Adrenal gland (tissue), 12 donors: ENCODE results near the gene CLSTN1. TPM values are rescaled to one million over a fixed set of nuclear protein-coding genes. Genes with fewer than 3 reads are reported as not detected.
"Not testable (repeated sequence)": the region's sequence is repeated elsewhere in the genome, so short reads cannot be mapped to it uniquely, and the experiment has no call there.

ENCODE experiments used
- DNase-seq, 7 donors: peaks; one replicate each; pipeline ENCODE4 v3.0.0-alpha.2; 2019 to 2020
- H3K27ac ChIP-seq, 5 donors: fragments of 200-600 bp; sonication (generic) in 4 of 5; 1 replicate in 3 of 5; 2 replicates in 2 of 5; pipeline versions ENCODE4 v1.5.1 to v1.8.0; 2016 to 2020; ENCODE audit warnings: mild to moderate bottlenecking in 1 of 5
- H3K27me3 ChIP-seq: fragments of 200-600 bp; 2 replicates; pipeline ENCODE4 v1.8.0; 2021
- H3K36me3 ChIP-seq, 2 donors: fragments of 200-600 bp; replicated peaks in 1 of 2; 1 replicate in 1 of 2; 2 replicates in 1 of 2; pipeline versions ENCODE4 v1.5.1 to v1.8.0; 2018 to 2022
- H3K4me1 ChIP-seq, 2 donors: fragments of 200-600 bp; replicated peaks in 1 of 2; 1 replicate in 1 of 2; 2 replicates in 1 of 2; pipeline versions ENCODE4 v1.5.1 to v1.8.0; 2018 to 2021
- H3K4me3 ChIP-seq, 4 donors: fragments of 200-600 bp; sonication (generic) in 3 of 4; one replicate each; pipeline ENCODE4 v1.5.1; 2016 to 2018
- H3K9me3 ChIP-seq, 3 donors: fragments of 200-600 bp; sonication (generic) in 1 of 3; replicated peaks in 1 of 3; 1 replicate in 2 of 3; 2 replicates in 1 of 3; pipeline versions ENCODE4 v1.5.1 to v1.8.0; 2016 to 2021
- POLR2A ChIP-seq, 2 donors: fragments of 450-650 bp; IDR thresholded peaks; one replicate each; pipeline ENCODE4 v1.6.1; 2017; ENCODE audit warnings: antibody characterized with exemption in 2 of 2, mild to moderate bottlenecking in 2 of 2, moderate library complexity in 1 of 2
- WGBS, 4 donors: extraction: QIAGEN DNeasy Blood & Tissue Kit in 2 of 4; methylation state at CpG; one replicate each; pipeline versions ENCODE4 v1.1.5 to v1.1.7; 2013 to 2017; 5-methylcytosine and 5-hydroxymethylcytosine counted together
- intact Hi-C, 2 donors: fragments of 100-400 bp; cut with DNase I; formaldehyde crosslinking; loops; one replicate each; pipeline versions ENCODE4 v1.14.1 to v1.15.0; 2022 to 2023
- polyA plus RNA-seq, 3 donors: library from polyadenylated mRNA; stranded (reverse); fragments of 200-250 nt in 2 of 3; fragments of 350-450 nt in 1 of 3; fragmentation: Illumina TruSeq in 1 of 3; extraction: RNeasy Lipid Tissue Mini Kit (QIAGEN cat#74804) in 1 of 3; gene quantifications; one replicate each; pipeline ENCODE4 v1.2.3, GENCODE V29; 2013 to 2014
- total RNA-seq, 9 donors: library from RNA; depleted of rRNA in 4 of 9; stranded (reverse); fragments of >200 nt in 4 of 9; fragments of 120-200 nt in 1 of 9; fragmentation: NEBNext Ultra II Directional in 1 of 9; extraction: Animal tissue kit (Norgen Biotek cat#: 25700) in 1 of 9; gene quantifications; one replicate each; pipeline versions ENCODE4 v1.1.0 to v1.2.4, GENCODE V29; 2013 to 2023
- TF ChIP-seq, protein P1 (sequence below), 6 experiments: fragments of 450-650 bp in 4 of 6; fragments of 200-600 bp in 2 of 6; sonication (generic) in 1 of 6; IDR thresholded peaks; 1 replicate in 5 of 6; 2 replicates in 1 of 6; pipeline versions ENCODE4 v1.5.1 to v1.8.0; 2016 to 2021; ENCODE audit warnings: antibody characterized with exemption in 6 of 6, mild to moderate bottlenecking in 2 of 6, moderate library complexity in 1 of 6
- donor health status: healthy with polysubstance abuse.
- donor health status: Bipolar disorder and iron deficiency.
- donor health status: DM: yes; HTN: yes; CAD: no.
- donor health status: DM: no; HTN: no; CAD: no.
- donor health status: DM: no; HTN: no; CAD: no.
- donor health status: DM: yes; HTN: yes; CAD: no.

CLSTN1 gene
- total and polyA plus RNA-seq, 12 donors = 48.8 to 106 (median 77.9) TPM

DNA sequence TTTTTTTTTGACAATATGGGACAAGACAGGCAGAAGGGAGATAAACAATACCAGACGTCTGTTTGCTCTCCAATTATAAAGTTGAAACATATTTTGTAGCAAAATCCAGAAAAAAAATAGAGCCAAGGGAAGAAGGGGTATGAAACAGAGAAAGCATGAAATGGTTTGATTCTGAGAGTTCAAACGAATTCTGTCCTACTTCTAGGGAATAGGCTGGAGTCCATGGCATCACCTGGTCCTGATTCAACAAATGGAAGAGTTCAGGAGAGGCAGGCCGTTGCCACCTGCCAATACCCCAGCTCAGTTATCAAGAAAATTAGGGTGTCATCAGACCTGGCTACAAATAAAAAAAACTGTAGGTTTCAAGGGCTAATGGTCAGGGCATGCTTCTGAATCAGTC, 71.8 kb downstream of the CLSTN1 start:
- WGBS, 4 donors = 33 to 51% (median 47%) methylated on average over 3 of the region's 3 CpGs
- Histone ChIP-seq H3K4me3 (no peak overlapping the region), H3K4me1 (peaks cover 0 to 7% of the 10 kb centered on the region in 2 donors), H3K9me3 (no peaks in the 10 kb centered on the region), H3K27me3 (no peaks in the 10 kb centered on the region), H3K36me3 (peaks cover 0 to 23% of the 10 kb centered on the region in 2 donors), H3K27ac (no peak overlapping the region)
- DNase-seq = no peak
- intact Hi-C loops = no loop called here
- TF ChIP-seq POLR2A (IDR thresholded peaks at IDR 0.05) = no peak
- TF ChIP-seq, protein P1, sequence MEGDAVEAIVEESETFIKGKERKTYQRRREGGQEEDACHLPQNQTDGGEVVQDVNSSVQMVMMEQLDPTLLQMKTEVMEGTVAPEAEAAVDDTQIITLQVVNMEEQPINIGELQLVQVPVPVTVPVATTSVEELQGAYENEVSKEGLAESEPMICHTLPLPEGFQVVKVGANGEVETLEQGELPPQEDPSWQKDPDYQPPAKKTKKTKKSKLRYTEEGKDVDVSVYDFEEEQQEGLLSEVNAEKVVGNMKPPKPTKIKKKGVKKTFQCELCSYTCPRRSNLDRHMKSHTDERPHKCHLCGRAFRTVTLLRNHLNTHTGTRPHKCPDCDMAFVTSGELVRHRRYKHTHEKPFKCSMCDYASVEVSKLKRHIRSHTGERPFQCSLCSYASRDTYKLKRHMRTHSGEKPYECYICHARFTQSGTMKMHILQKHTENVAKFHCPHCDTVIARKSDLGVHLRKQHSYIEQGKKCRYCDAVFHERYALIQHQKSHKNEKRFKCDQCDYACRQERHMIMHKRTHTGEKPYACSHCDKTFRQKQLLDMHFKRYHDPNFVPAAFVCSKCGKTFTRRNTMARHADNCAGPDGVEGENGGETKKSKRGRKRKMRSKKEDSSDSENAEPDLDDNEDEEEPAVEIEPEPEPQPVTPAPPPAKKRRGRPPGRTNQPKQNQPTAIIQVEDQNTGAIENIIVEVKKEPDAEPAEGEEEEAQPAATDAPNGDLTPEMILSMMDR (IDR thresholded peaks at IDR 0.05) = no peak

DNA sequence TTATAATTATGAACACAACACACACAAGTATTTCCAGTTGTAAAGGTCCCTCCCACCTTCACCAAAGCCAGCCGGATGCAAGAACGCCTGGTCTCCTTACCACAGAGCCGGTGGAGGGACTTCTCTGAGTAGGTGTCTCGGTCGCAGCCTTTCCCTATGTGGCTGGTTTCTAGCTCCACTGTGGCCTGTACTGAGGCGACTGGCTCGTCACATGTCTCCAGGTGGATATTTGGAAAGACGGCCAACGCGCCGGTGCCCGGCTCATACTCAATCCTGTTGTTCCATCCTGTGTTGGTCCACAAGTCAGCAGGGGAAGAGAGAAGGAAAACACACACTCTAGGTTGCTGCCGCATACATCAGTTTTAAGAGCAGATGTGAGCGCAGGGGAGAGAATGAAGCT, 74.4 kb downstream of the CLSTN1 start:
- no peak for DNase-seq
- H3K4me3 ChIP-seq = no peak overlapping the region
- 95 to 98% (median 96%) methylated on average over 14 of the region's 14 CpGs for WGBS, 4 donors
- TF ChIP-seq, protein P1 (IDR thresholded peaks at IDR 0.05) = no peak
- no peak for TF ChIP-seq POLR2A (IDR thresholded peaks at IDR 0.05)
- H3K27ac ChIP-seq = no peak overlapping the region
- intact Hi-C loops = no loop called here
- no peaks in the 10 kb centered on the region for H3K27me3 ChIP-seq
- no peaks in the 10 kb centered on the region for H3K9me3 ChIP-seq
- H3K4me1 ChIP-seq = peaks cover 0 to 7% of the 10 kb centered on the region in 2 donors
- peaks cover 0 to 26% of the 10 kb centered on the region in 2 donors for H3K36me3 ChIP-seq

DNA sequence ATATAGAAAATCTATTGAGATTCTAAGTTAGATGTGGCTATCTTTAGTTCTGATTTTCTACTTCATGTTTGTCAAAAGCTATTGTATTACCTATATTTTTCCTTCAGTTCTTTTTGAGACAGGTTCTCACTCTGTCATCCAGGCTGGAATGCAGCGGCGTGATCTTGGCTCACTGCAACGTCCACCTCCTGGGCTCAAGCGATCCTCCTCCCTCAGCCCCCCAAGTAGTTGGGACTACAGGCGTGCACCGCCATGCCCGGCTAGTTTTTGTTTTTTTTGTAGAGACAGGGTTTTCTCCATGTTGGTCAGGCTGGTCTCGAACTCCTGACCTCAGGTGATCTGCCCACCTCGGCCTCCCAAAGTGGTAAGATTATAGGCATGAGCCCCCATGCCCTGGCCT, 75.4 kb downstream of the CLSTN1 start:
- H3K27me3 ChIP-seq, H3K4me1 ChIP-seq, H3K4me3 ChIP-seq, intact Hi-C loops, DNase-seq, H3K9me3 ChIP-seq, H3K27ac ChIP-seq: not testable (repeated sequence)
- peaks cover 0 to 35% of the 10 kb centered on the region in 2 donors for H3K36me3 ChIP-seq
- WGBS, 4 donors = 89 to 97% (median 97%) methylated on average over 9 of the region's 9 CpGs

DNA sequence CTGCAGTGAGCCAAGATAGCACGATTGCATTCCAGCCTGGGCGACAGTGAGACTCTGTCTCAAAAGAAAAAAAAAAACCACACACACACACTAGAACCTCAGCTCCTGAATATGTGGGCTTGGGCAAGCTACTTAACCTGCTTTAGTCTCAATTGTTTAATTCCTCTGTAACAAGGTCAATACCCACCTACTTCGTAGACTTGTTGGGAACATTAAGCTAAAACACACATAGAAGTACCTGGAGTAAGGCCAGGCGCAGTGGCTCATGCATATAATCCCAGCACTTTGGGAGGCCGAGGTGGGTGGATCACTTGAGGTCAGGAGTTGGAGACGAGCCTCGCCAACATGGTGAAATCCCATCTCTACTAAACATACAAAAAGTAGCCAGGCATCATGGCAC, 77.1 kb downstream of the CLSTN1 start:
- Histone ChIP-seq H3K27me3 (no peaks in the 10 kb centered on the region), H3K27ac (no peak overlapping the region), H3K36me3 (peaks cover 0 to 53% of the 10 kb centered on the region in 2 donors), H3K4me3 (no peak overlapping the region), H3K9me3 (no peaks in the 10 kb centered on the region), H3K4me1 (no peaks in the 10 kb centered on the region)
- DNase-seq = no peak
- intact Hi-C loops = no loop called here
- no peak for TF ChIP-seq POLR2A (IDR thresholded peaks at IDR 0.05)
- TF ChIP-seq, protein P1 (IDR thresholded peaks at IDR 0.05) = no peak
- 89 to 95% (median 92%) methylated on average over 5 to 7 of the region's 7 CpGs for WGBS, 4 donors

DNA sequence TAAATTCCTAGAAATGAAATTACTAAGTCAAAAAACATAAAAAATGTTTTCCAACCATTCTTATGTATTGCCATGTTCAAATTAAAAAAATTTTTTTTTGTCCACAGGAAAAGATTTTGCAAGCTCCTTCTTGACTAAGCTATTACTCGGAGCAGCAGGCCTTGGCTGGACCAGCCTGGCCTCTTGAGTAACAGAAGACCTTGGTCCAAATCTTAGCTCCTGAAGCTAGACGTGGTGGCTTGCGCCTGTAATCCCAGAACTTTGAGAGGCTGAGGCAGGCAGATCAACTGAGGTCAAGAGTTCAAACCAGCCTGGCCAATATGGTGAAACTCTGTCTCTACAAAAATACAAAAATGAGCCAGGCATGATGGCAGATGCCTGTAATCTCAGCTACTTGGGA, 77.6 kb downstream of the CLSTN1 start:
- DNase-seq = peak in 2 of 7 donors; percentile 43 to 58

More for the DNA sequence above, 77.6 kb downstream of the CLSTN1 start:
- intact Hi-C loops = no loop called here
- Histone ChIP-seq H3K4me1 (no peaks in the 10 kb centered on the region), H3K9me3 (no peaks in the 10 kb centered on the region), H3K27ac (no peak overlapping the region), H3K27me3 (no peaks in the 10 kb centered on the region), H3K4me3 (no peak overlapping the region), H3K36me3 (peaks cover 0 to 54% of the 10 kb centered on the region in 2 donors)
- no peak for TF ChIP-seq POLR2A (IDR thresholded peaks at IDR 0.05)
- TF ChIP-seq, protein P1 (IDR thresholded peaks at IDR 0.05) = no peak
- WGBS, 4 donors = 55 to 72% (median 57%) methylated on average over 3 of the region's 3 CpGs
